Measurements from ENCODE around the gene LXN. TPM values are rescaled to one million over a fixed set of nuclear protein-coding genes. Genes with fewer than 3 reads are reported as not detected.

LXN gene
- total RNA-seq, 2 experiments from 2014 or later = 4.8 to 9.0 TPM

DNA sequence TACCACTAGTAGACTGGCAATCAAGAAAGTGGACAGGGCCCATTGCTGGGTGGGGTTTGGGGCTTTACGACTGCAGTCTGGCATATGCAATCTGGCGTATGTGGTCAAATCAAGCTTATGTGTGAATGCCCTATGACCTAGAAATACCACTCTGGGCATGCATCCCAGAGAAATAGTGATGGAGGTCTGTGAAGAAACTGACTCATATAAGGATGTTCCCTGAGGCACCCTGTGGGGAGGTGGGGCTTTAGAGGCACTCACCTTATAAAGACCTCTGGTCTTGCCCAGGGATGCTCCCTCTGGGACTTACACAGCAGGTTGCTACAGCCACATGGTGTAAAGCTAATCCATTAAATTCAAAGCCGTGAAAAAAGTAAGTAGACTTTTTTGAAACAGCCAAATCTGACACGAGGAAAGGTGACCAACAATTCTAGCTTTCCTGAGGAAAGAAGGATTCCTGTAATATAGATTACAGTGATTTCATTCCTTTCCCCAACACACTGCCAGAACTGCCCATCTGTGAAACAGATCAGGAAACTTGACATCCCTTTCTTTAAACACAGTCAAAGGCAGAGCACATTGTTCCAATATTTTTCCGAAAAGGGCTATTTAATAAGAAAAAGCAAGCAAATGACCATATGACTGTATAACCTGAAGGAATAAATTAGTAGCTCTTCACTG lies 46.2 kb upstream of the LXN start:
- POLR2A ChIA-PET = interaction anchor here (0.6 to 1.4 kb wide), 4 partner anchors 16 to 71 kb away, joined by 3 to 4 read pairs (median 3); no protein-coding TSS in a partner anchor
- Histone ChIP-seq H3K79me2 (ENCODE audit: insufficient read depth, low read depth, low read length) (no peaks in the 10 kb centered on the region), H3K27ac (ENCODE audit: low read depth, low read length, poor library complexity, severe bottlenecking) (no peak overlapping the region), H3K4me3 (ENCODE audit: low read depth, low read length, poor library complexity, severe bottlenecking) (no peak overlapping the region), H3K4me1 (ENCODE audit: insufficient read depth, low read length, poor library complexity, severe bottlenecking) (peaks cover 5% of the 10 kb centered on the region), H3K36me3 (ENCODE audit: insufficient read depth, low read length) (peaks cover 9% of the 10 kb centered on the region; the same call in 1 of the 2 replicates), H2AFZ (ENCODE audit: low read length) (no peak overlapping the region), H3K4me2 (ENCODE audit: low read length) (no peak overlapping the region), H3K9me3 (ENCODE audit: low read length) (no peaks in the 10 kb centered on the region), H3K9me2 (ENCODE audit: insufficient read depth, low read length) (no peaks in the 10 kb centered on the region), H4K20me1 (ENCODE audit: insufficient read depth, low read length) (no peaks in the 10 kb centered on the region)
- no peak for TF ChIP-seq EZH2phosphoT487 (IDR thresholded peaks at IDR 0.05; ENCODE audit: borderline replicate concordance, low read depth, low read length)
- TF ChIP-seq, protein P1, sequence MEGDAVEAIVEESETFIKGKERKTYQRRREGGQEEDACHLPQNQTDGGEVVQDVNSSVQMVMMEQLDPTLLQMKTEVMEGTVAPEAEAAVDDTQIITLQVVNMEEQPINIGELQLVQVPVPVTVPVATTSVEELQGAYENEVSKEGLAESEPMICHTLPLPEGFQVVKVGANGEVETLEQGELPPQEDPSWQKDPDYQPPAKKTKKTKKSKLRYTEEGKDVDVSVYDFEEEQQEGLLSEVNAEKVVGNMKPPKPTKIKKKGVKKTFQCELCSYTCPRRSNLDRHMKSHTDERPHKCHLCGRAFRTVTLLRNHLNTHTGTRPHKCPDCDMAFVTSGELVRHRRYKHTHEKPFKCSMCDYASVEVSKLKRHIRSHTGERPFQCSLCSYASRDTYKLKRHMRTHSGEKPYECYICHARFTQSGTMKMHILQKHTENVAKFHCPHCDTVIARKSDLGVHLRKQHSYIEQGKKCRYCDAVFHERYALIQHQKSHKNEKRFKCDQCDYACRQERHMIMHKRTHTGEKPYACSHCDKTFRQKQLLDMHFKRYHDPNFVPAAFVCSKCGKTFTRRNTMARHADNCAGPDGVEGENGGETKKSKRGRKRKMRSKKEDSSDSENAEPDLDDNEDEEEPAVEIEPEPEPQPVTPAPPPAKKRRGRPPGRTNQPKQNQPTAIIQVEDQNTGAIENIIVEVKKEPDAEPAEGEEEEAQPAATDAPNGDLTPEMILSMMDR (conservative IDR thresholded peaks at IDR 0.05; ENCODE audit: low read length) = no peak
- CTCF ChIA-PET (ENCODE audit: unreplicated experiment) = interaction anchor here (0.7 kb wide), 1 partner anchor 9 kb away, joined by 3 read pairs; no protein-coding TSS in a partner anchor
- intact Hi-C loops (cut with micrococcal nuclease; ENCODE audit: unreplicated experiment) = no loop called here
- BruUV-seq (replicated peaks) = no TSS peak
- DNase-seq (ENCODE audit: low spot score) = no peak

DNA sequence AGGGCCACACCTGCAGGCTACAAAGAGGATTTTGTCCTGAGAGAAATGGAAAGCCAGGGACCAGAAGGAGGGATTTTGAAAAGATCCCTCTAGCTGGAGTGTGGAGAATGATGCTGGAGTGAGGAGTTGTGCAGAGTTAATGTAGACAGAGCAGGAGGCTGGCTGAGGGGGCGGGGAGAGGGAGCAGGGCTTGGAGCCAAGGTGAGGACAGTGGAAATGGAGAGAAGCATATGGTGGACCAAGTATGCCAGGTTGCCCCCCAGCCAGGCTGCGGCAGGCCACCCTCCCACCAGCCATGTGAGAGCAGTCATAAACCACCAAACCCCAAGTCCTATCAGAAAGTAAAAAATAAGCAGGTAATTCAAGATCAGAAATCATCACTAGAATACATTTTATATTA lies 45.1 kb upstream of the LXN start:
- no peaks in the 10 kb centered on the region for H3K4me1 ChIP-seq (ENCODE audit: insufficient read depth, low read length, poor library complexity, severe bottlenecking)
- intact Hi-C loops (cut with micrococcal nuclease; ENCODE audit: unreplicated experiment) = no loop called here
- no peak overlapping the region for H3K4me3 ChIP-seq (ENCODE audit: low read depth, low read length, poor library complexity, severe bottlenecking)
- no peak overlapping the region for H3K4me2 ChIP-seq (ENCODE audit: low read length)
- ChIA-PET CTCF (ENCODE audit: unreplicated experiment) (no interaction called here), POLR2A (interaction anchor here (1.0 to 1.4 kb wide), 2 partner anchors 18 to 72 kb away, joined by 3 read pairs; no protein-coding TSS in a partner anchor)
- H3K9me2 ChIP-seq (ENCODE audit: insufficient read depth, low read length) = no peaks in the 10 kb centered on the region
- no TSS peak for BruUV-seq (replicated peaks)
- H2AFZ ChIP-seq (ENCODE audit: low read length) = no peak overlapping the region
- no peaks in the 10 kb centered on the region for H3K79me2 ChIP-seq (ENCODE audit: insufficient read depth, low read depth, low read length)
- TF ChIP-seq, protein P1 (conservative IDR thresholded peaks at IDR 0.05; ENCODE audit: low read length) = no peak
- TF ChIP-seq EZH2phosphoT487 (IDR thresholded peaks at IDR 0.05; ENCODE audit: borderline replicate concordance, low read depth, low read length) = no peak
- no peaks in the 10 kb centered on the region for H3K9me3 ChIP-seq (ENCODE audit: low read length)
- H3K36me3 ChIP-seq (ENCODE audit: insufficient read depth, low read length) = peaks cover 15% of the 10 kb centered on the region
- no peak overlapping the region for H3K27ac ChIP-seq (ENCODE audit: low read depth, low read length, poor library complexity, severe bottlenecking)
- no peaks in the 10 kb centered on the region for H4K20me1 ChIP-seq (ENCODE audit: insufficient read depth, low read length)
- DNase-seq (ENCODE audit: low spot score) = no peak

DNA sequence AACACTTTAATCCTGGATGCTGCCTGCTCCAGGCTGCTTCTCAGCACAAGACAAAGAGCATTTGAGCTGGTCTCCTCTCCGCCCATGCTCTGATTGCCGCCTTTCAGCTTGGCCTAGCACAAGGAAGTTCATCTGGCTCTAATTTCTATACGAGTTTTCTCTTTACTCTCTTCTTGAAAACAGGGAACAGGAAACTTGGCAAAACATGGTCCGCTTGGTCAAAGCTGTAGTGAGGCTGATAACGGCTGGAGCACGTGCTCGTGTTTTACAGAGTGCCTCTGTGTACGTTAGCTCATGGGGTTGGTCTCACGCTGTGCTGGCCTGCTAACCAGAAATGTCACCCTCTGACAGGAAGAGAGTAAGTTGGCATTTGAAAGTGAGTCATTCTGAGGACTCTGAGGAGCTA lies 40.6 kb upstream of the LXN start:
- CTCF ChIA-PET (ENCODE audit: unreplicated experiment) = no interaction called here
- no peaks in the 10 kb centered on the region for H3K4me1 ChIP-seq (ENCODE audit: insufficient read depth, low read length, poor library complexity, severe bottlenecking)

More for the DNA sequence above, 40.6 kb upstream of the LXN start:
- Histone ChIP-seq H3K4me2 (ENCODE audit: low read length) (no peak overlapping the region), H3K36me3 (ENCODE audit: insufficient read depth, low read length) (peaks cover 35% of the 10 kb centered on the region), H3K27ac (ENCODE audit: low read depth, low read length, poor library complexity, severe bottlenecking) (no peak overlapping the region), H3K9me3 (ENCODE audit: low read length) (no peaks in the 10 kb centered on the region), H3K9me2 (ENCODE audit: insufficient read depth, low read length) (no peaks in the 10 kb centered on the region), H2AFZ (ENCODE audit: low read length) (no peak overlapping the region), H3K79me2 (ENCODE audit: insufficient read depth, low read depth, low read length) (no peaks in the 10 kb centered on the region), H3K4me3 (ENCODE audit: low read depth, low read length, poor library complexity, severe bottlenecking) (no peak overlapping the region), H4K20me1 (ENCODE audit: insufficient read depth, low read length) (no peaks in the 10 kb centered on the region)
- TF ChIP-seq EZH2phosphoT487 (IDR thresholded peaks at IDR 0.05; ENCODE audit: borderline replicate concordance, low read depth, low read length) = no peak
- TF ChIP-seq, protein P1 (conservative IDR thresholded peaks at IDR 0.05; ENCODE audit: low read length) = no peak
- no peak for DNase-seq (ENCODE audit: low spot score)
- intact Hi-C loops (cut with micrococcal nuclease; ENCODE audit: unreplicated experiment) = no loop called here
- POLR2A ChIA-PET = interaction anchor here (0.5 to 1.0 kb wide), 2 partner anchors 14 to 38 kb away, joined by 3 read pairs; no protein-coding TSS in a partner anchor
- BruUV-seq (replicated peaks) = no TSS peak

All from OCI-LY7 (cell line).